Mesenchymal stem cell (in vitro differentiated cells and primary cell): ENCODE results near the gene WEE1.
"Not testable (repeated sequence)": the region's sequence is repeated elsewhere in the genome, so short reads cannot be mapped to it uniquely, and the experiment has no call there.

ENCODE experiments used
- DNase-seq: peaks from one replicate; pipeline ENCODE4 v3.0.0-alpha.2; 2013
- H2AFZ ChIP-seq: one replicate; pipeline ENCODE4 v1.6.1; 2013; ENCODE audit warnings: low read depth, mild to moderate bottlenecking, control low read depth, inconsistent platforms, low read length, moderate library complexity
- H2AK5ac ChIP-seq: 2 replicates; pipeline ENCODE4 v1.6.1; 2013; ENCODE audit warnings: low read length, moderate library complexity, mild to moderate bottlenecking, inconsistent platforms; ENCODE audit not compliant: severe bottlenecking
- H2BK120ac ChIP-seq: one replicate; pipeline ENCODE4 v1.6.1; 2013; ENCODE audit warnings: low read depth, mild to moderate bottlenecking, inconsistent platforms, low read length, moderate library complexity
- H2BK12ac ChIP-seq, 2 experiments: one replicate each; pipeline ENCODE4 v1.6.1; 2013; ENCODE audit warnings: inconsistent platforms in 2 of 2, low read length in 2 of 2, mild to moderate bottlenecking in 2 of 2, moderate library complexity in 2 of 2, control low read depth in 1 of 2
- H2BK15ac ChIP-seq: one replicate; pipeline ENCODE4 v1.6.1; 2013; ENCODE audit warnings: mild to moderate bottlenecking, low read depth, inconsistent platforms; ENCODE audit not compliant: poor library complexity, severe bottlenecking
- H2BK5ac ChIP-seq: 2 replicates; pipeline ENCODE4 v1.6.1; 2013; ENCODE audit warnings: low read depth, mild to moderate bottlenecking, low read length, control low read depth, inconsistent platforms; ENCODE audit not compliant: poor library complexity, severe bottlenecking
- H3K14ac ChIP-seq, 2 experiments: one replicate each; pipeline ENCODE4 v1.6.1; 2013; ENCODE audit warnings: inconsistent platforms in 2 of 2, low read length in 2 of 2, control low read depth in 1 of 2, mild to moderate bottlenecking in 1 of 2, moderate library complexity in 1 of 2
- H3K18ac ChIP-seq, 2 experiments: one replicate each; pipeline ENCODE4 v1.6.1; 2013; ENCODE audit warnings: inconsistent platforms in 2 of 2, low read length in 2 of 2, control low read depth in 1 of 2, low read depth in 1 of 2, mild to moderate bottlenecking in 1 of 2
- H3K23ac ChIP-seq, 2 experiments: one replicate each; pipeline ENCODE4 v1.6.1; 2013; ENCODE audit warnings: inconsistent platforms in 2 of 2, low read length in 2 of 2, mild to moderate bottlenecking in 2 of 2, moderate library complexity in 2 of 2, control low read depth in 1 of 2
- H3K27ac ChIP-seq: 2 replicates; pipeline ENCODE4 v1.5.1; 2013; ENCODE audit warnings: mild to moderate bottlenecking, moderate library complexity, low read length, control low read depth, inconsistent platforms; ENCODE audit not compliant: poor library complexity, severe bottlenecking
- H3K27me3 ChIP-seq, 2 experiments: 2 replicates each; pipeline versions ENCODE4 v1.6.1 to v1.7.0; 2013; ENCODE audit warnings: low read length in 2 of 2, mild to moderate bottlenecking in 2 of 2, moderate library complexity in 2 of 2, control low read depth in 1 of 2, inconsistent platforms in 1 of 2; ENCODE audit not compliant: control insufficient read depth in 1 of 2, insufficient read depth in 1 of 2
- H3K36me3 ChIP-seq, 2 experiments: 2 replicates each; pipeline versions ENCODE4 v1.6.1 to v1.7.0; 2013; ENCODE audit warnings: low read length in 2 of 2, control low read depth in 1 of 2, inconsistent platforms in 1 of 2, low read depth in 1 of 2, mild to moderate bottlenecking in 1 of 2; ENCODE audit not compliant: insufficient read depth in 2 of 2, control insufficient read depth in 1 of 2
- H3K4ac ChIP-seq, 2 experiments: one replicate each; pipeline ENCODE4 v1.6.1; 2013; ENCODE audit warnings: inconsistent platforms in 2 of 2, low read length in 2 of 2, mild to moderate bottlenecking in 2 of 2, moderate library complexity in 2 of 2, control low read depth in 1 of 2, low read depth in 1 of 2
- H3K4me1 ChIP-seq: 2 replicates; pipeline ENCODE4 v1.6.1; 2013; ENCODE audit warnings: low read depth, low read length, control low read depth; ENCODE audit not compliant: control insufficient read depth, insufficient read depth
- H3K4me2 ChIP-seq: 2 replicates; pipeline ENCODE4 v1.6.1; 2013; ENCODE audit warnings: low read length, mild to moderate bottlenecking, inconsistent platforms; ENCODE audit not compliant: poor library complexity, severe bottlenecking
- H3K4me3 ChIP-seq, 2 experiments: 2 replicates each; pipeline versions ENCODE4 v1.5.1 to v1.7.0; 2013; ENCODE audit warnings: low read length in 2 of 2, mild to moderate bottlenecking in 2 of 2, control low read depth in 1 of 2, low read depth in 1 of 2; ENCODE audit not compliant: insufficient read depth in 1 of 2
- H3K79me1 ChIP-seq: replicated peaks from 2 replicates; pipeline ENCODE4 v1.6.1; 2013; ENCODE audit warnings: mild to moderate bottlenecking, control low read depth, low read length, inconsistent platforms; ENCODE audit not compliant: poor library complexity, severe bottlenecking
- H3K9ac ChIP-seq: 2 replicates; pipeline ENCODE4 v1.7.0; 2013; ENCODE audit warnings: mild to moderate bottlenecking, low read length, moderate library complexity
- H3K9me3 ChIP-seq: 2 replicates; pipeline ENCODE4 v1.7.0; 2013; ENCODE audit warnings: mild to moderate bottlenecking, low read length; ENCODE audit not compliant: control insufficient read depth
- H4K8ac ChIP-seq: one replicate; pipeline ENCODE4 v1.6.1; 2013; ENCODE audit warnings: inconsistent platforms, mild to moderate bottlenecking, low read length, moderate library complexity
- H4K91ac ChIP-seq: one replicate; pipeline ENCODE4 v1.6.1; 2013; ENCODE audit warnings: mild to moderate bottlenecking, low read length, inconsistent platforms
- WGBS: methylation state at CpG from one replicate; pipeline ENCODE4 v1.1.7; 2013; ENCODE audit warnings: mixed read lengths; 5-methylcytosine and 5-hydroxymethylcytosine counted together

WEE1 gene

DNA sequence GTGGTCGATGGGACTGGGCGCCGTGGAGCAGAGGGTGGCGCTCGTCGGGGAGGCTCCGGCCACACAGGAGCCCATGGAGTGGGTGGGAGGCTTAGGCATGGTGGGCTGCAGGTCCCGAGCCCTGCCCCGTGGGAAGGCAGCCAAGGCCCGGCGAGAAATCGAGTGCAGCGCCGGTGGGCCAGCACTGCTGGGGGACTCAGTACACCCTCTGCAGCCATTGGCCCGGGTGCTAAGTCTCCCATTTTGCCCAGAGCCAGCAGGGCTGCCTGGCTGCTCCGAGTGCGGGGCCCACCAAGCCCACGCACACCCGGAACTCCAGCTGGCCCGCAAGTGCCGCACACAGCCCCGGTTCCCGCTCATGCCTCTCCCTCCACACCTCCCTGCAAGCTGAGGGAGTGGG lies 49.6 kb downstream of the WEE1 start:
- H2BK15ac ChIP-seq, H4K91ac ChIP-seq, H3K27me3 ChIP-seq, H3K9me3 ChIP-seq, H3K4ac ChIP-seq, H4K8ac ChIP-seq, H3K79me1 ChIP-seq, H2BK5ac ChIP-seq, H3K4me2 ChIP-seq, H2AFZ ChIP-seq, H3K18ac ChIP-seq, DNase-seq, H2BK120ac ChIP-seq, H2AK5ac ChIP-seq, H3K4me1 ChIP-seq, H3K14ac ChIP-seq, H3K27ac ChIP-seq, H3K9ac ChIP-seq, H3K4me3 ChIP-seq, H2BK12ac ChIP-seq, H3K36me3 ChIP-seq, H3K23ac ChIP-seq: not testable (repeated sequence)
- WGBS, result 93% methylated on average over 11 of the region's 23 CpGs

DNA sequence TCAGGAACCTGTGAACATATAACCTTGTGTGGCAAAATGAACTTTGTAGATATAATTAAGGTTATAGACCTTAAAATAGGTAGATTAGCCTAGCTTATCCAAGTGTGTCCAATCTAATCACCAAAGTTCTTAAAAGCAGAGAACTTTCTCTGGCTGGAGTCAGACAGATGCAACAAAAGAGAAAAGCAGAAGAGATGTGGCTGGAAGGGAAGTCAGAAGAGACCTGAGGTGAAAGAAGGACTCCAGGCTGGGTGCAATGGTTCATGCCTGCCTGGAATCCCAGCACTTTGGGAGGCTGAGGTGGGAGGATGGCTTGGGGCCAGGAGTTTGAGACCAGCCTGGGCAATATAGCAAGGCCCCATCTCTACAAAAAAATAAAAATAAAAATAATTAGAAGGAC lies 51.0 kb downstream of the WEE1 start:
- H3K4me2 ChIP-seq, result no peak overlapping the region
- no peak overlapping the region for H2BK120ac ChIP-seq
- no peak overlapping the region for H3K27ac ChIP-seq
- no peak overlapping the region for H3K4me3 ChIP-seq
- H3K4ac ChIP-seq, result no peak overlapping the region
- H3K23ac ChIP-seq, result no peak overlapping the region
- no peak overlapping the region for H2AK5ac ChIP-seq
- no peak overlapping the region for H3K9ac ChIP-seq
- no peaks in the 10 kb centered on the region for H3K79me1 ChIP-seq
- no peak overlapping the region for H2BK15ac ChIP-seq
- H4K8ac ChIP-seq, result no peak overlapping the region
- no peak for DNase-seq
- no peaks in the 10 kb centered on the region for H3K9me3 ChIP-seq
- no peaks in the 10 kb centered on the region for H3K36me3 ChIP-seq
- no peak overlapping the region for H2BK12ac ChIP-seq
- H2BK5ac ChIP-seq, result no peak overlapping the region
- no peak overlapping the region for H2AFZ ChIP-seq
- peaks cover 3% of the 10 kb centered on the region for H3K4me1 ChIP-seq
- H3K27me3 ChIP-seq, result no peaks in the 10 kb centered on the region
- H3K18ac ChIP-seq, result no peak overlapping the region
- no peak overlapping the region for H3K14ac ChIP-seq
- H4K91ac ChIP-seq, result no peak overlapping the region

DNA sequence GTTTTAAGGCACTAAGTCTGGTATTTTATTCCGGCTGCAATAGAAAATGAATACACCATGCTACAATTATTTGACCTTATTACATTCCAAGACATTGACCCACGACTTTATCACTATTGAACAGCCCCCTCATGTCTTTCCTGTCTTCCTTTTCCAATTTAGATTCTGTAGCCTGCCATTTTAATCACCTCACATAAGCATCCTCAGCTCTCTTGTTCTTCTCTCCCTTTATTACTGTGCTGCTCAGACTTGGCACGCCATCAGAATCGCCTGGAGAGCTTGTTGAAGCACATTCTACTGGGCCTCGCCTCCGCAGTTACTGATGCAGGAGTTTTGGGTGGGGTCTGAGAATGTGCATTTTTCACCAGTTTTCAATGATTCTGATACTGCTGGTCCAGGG lies 51.7 kb downstream of the WEE1 start:
- H2AFZ ChIP-seq, result no peak overlapping the region
- no peaks in the 10 kb centered on the region for H3K79me1 ChIP-seq
- no peak overlapping the region for H2BK15ac ChIP-seq
- no peak overlapping the region for H3K27ac ChIP-seq
- no peak overlapping the region for H3K4ac ChIP-seq
- no peak overlapping the region for H3K4me2 ChIP-seq
- no peaks in the 10 kb centered on the region for H3K27me3 ChIP-seq
- H2BK120ac ChIP-seq, result no peak overlapping the region
- H2AK5ac ChIP-seq, result no peak overlapping the region
- H3K9me3 ChIP-seq, result no peaks in the 10 kb centered on the region
- H3K36me3 ChIP-seq, result no peaks in the 10 kb centered on the region
- no peak overlapping the region for H3K4me3 ChIP-seq
- no peak overlapping the region for H3K23ac ChIP-seq
- no peak overlapping the region for H4K8ac ChIP-seq
- H4K91ac ChIP-seq, result no peak overlapping the region
- no peak overlapping the region for H3K14ac ChIP-seq
- peaks cover 3% of the 10 kb centered on the region for H3K4me1 ChIP-seq
- no peak overlapping the region for H3K9ac ChIP-seq
- no peak for DNase-seq
- no peak overlapping the region for H2BK5ac ChIP-seq
- H3K18ac ChIP-seq, result no peak overlapping the region
- H2BK12ac ChIP-seq, result no peak overlapping the region
- 93% methylated on average over 6 of the region's 6 CpGs for WGBS

- Histone ChIP-seq H3K79me1 (no peaks in the 10 kb centered on the region), H2AK5ac (no peak overlapping the region), H3K9ac (no peak overlapping the region), H3K9me3 (no peaks in the 10 kb centered on the region), H2BK5ac (no peak overlapping the region), H2BK12ac (no peak overlapping the region), H3K4me3 (no peak overlapping the region), H4K91ac (no peak overlapping the region), H2BK120ac (no peak overlapping the region), H2BK15ac (no peak overlapping the region), H3K18ac (no peak overlapping the region), H3K27me3 (no peaks in the 10 kb centered on the region), H3K36me3 (no peaks in the 10 kb centered on the region), H4K8ac (no peak overlapping the region), H3K4me2 (no peak overlapping the region), H3K23ac (no peak overlapping the region), H3K27ac (no peak overlapping the region), H3K4ac (peak overlapping the region in 1 of 2 experiments; percentile 8), H3K14ac (peak overlapping the region in 1 of 2 experiments; percentile 28), H3K4me1 (peaks cover 3% of the 10 kb centered on the region), H2AFZ (no peak overlapping the region)
- DNase-seq, result no peak
- WGBS, result 77% methylated on average over 3 of the region's 3 CpGs
Observed at GRCh38 chr11:9625728-9626127, 52.3 kb downstream of the WEE1 start.
